ENCODE results near the gene NOM1.

DNA sequence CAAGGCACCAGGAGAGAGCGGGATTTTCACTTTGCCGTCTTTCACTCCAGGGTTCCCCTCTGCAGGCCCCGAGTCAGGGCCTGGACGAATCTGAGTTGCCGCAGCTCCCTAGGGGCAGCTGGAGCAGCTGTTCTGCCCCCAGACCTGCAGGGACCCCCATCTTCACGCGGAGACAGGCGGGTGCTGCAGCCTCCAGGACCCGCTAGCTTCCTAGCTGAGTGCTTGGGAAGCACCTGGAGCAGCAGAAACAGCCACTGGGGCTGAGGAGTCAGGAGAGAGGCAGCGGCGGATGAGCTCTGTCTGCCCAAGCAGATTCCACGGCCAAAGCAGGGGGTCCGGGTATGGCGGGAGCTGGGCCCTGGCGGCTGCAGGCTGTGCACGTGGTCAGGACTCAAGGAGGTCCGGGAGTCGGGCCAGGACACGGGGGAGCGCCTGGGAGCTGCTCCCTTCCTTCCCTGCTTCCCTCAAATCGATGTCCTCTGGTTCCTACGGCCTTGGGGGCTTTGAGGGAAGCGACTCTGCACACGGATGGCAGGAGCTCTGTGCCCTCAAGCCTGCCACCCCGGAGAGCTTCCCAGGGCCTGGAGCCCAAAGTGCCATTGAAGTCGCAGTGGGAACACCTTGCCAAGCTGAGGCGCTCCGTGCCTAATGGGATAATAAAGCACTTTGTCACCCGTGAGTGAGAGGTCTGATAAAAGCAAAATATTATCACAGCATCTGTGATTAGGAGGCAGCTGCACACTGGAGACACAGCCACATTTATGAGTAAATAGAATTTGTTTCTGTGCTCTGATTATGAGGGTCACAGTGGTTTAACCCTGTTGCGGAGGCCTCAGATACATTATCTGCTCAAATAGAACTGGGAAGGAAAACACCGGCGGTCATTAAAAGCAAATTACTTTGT, 43.8 kb downstream of the NOM1 start:
- TF ChIP-seq CHD4 (IDR thresholded peaks at IDR 0.05; ENCODE audit: borderline replicate concordance) (no peak), POLR2A (IDR thresholded peaks at IDR 0.05; ENCODE audit: low read length) (no peak), MYC (IDR thresholded peaks at IDR 0.05; ENCODE audit: borderline replicate concordance, low read length) (no peak)
- TF ChIP-seq, protein P1, sequence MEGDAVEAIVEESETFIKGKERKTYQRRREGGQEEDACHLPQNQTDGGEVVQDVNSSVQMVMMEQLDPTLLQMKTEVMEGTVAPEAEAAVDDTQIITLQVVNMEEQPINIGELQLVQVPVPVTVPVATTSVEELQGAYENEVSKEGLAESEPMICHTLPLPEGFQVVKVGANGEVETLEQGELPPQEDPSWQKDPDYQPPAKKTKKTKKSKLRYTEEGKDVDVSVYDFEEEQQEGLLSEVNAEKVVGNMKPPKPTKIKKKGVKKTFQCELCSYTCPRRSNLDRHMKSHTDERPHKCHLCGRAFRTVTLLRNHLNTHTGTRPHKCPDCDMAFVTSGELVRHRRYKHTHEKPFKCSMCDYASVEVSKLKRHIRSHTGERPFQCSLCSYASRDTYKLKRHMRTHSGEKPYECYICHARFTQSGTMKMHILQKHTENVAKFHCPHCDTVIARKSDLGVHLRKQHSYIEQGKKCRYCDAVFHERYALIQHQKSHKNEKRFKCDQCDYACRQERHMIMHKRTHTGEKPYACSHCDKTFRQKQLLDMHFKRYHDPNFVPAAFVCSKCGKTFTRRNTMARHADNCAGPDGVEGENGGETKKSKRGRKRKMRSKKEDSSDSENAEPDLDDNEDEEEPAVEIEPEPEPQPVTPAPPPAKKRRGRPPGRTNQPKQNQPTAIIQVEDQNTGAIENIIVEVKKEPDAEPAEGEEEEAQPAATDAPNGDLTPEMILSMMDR (IDR thresholded peaks at IDR 0.05), result no peak

Data from A549 (cell line).